GM10248 (cell line): ENCODE data around the gene CHDH.

Experiments
- CTCF ChIA-PET: fragments of 300-600 bp; sonication (Branson Sonifier 250); formaldehyde crosslinking; extraction: SDS; loops from one replicate; lab custom pipeline; 2021; ENCODE audit warnings: antibody characterized with exemption; lab: Yijun Ruan, JAX
- POLR2A ChIA-PET: fragments of 350-650 bp; sonication (Branson Sonifier 250); formaldehyde crosslinking; extraction: SDS; loops from one replicate; lab custom pipeline; 2020; ENCODE audit warnings: antibody characterized with exemption; lab: Yijun Ruan, JAX
- DNase-seq: peaks from one replicate; pipeline ENCODE4 v3.0.0; 2012; ENCODE audit errors: extremely low spot score
- TF ChIP-seq, protein P1 (sequence below): IDR thresholded peaks from 2 replicates; pipeline ENCODE4 v1.5.1; 2012; ENCODE audit warnings: mild to moderate bottlenecking, low read depth; ENCODE audit errors: extremely low read depth, missing control alignments, control extremely low read depth

The CHDH gene

GRCh38 chr3:53844262-53845102, 1.7 kb downstream of the CHDH start:
- ChIA-PET POLR2A (no interaction called here), CTCF (interaction anchor here (1.4 to 2.0 kb wide), 3 partner anchors 9 to 23 kb away, joined by 3 to 11 read pairs (median 3); no protein-coding TSS in a partner anchor)
- TF ChIP-seq, protein P1, sequence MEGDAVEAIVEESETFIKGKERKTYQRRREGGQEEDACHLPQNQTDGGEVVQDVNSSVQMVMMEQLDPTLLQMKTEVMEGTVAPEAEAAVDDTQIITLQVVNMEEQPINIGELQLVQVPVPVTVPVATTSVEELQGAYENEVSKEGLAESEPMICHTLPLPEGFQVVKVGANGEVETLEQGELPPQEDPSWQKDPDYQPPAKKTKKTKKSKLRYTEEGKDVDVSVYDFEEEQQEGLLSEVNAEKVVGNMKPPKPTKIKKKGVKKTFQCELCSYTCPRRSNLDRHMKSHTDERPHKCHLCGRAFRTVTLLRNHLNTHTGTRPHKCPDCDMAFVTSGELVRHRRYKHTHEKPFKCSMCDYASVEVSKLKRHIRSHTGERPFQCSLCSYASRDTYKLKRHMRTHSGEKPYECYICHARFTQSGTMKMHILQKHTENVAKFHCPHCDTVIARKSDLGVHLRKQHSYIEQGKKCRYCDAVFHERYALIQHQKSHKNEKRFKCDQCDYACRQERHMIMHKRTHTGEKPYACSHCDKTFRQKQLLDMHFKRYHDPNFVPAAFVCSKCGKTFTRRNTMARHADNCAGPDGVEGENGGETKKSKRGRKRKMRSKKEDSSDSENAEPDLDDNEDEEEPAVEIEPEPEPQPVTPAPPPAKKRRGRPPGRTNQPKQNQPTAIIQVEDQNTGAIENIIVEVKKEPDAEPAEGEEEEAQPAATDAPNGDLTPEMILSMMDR, result no peak
- no peak for DNase-seq

DNA sequence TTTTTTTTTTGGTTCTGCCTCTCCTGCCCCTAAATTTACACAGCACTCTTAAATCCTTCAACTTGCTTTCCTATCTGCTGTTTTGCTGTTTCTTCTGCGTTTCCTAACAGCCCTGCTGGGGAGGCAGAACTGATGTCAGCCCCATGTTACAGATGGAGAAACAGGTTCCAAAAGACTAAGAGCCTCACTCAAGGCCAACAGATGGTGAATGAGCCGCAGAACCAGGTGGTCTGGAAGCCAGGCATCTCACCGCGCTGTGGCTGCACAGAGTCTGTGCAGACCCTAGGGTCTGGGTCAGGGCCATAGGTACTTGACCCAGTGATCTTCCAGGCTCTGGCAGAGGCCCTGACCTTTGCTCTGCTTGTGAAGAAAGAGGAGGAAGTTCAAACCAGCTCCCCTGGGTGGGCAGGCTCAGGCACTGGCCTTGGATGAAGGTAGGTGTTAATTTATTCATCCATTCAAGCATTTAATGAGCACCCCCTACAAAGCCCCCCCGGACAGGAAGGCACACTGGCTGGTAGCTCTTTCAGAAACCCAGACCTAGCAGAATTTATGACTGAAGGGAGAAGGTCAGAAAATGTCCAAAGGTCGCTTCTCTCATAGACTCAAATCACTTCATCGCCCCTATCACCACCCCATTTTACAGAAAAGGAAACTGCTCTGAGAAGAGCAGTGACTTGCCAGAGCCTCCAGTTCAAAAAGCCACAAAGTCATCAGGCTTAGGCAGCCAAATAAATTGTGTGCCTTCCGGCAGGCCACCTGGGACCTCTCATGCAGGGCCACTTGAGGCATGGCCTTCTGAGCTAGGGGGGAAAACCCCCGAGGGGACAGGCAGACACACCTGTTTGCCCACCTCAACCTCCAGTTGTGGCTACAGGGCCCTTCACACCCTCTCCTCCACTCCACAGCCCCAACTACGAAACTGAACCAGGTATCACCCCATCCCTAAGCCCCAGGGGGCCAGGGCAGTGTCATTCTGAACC, 2.7 kb downstream of the CHDH start:
- TF ChIP-seq, protein P1, result no peak
- POLR2A ChIA-PET, result no interaction called here
- CTCF ChIA-PET, result interaction anchor here (2.0 kb wide), 1 partner anchor 10 kb away, joined by 11 read pairs; no protein-coding TSS in a partner anchor
- peak; percentile 61 for DNase-seq

DNA sequence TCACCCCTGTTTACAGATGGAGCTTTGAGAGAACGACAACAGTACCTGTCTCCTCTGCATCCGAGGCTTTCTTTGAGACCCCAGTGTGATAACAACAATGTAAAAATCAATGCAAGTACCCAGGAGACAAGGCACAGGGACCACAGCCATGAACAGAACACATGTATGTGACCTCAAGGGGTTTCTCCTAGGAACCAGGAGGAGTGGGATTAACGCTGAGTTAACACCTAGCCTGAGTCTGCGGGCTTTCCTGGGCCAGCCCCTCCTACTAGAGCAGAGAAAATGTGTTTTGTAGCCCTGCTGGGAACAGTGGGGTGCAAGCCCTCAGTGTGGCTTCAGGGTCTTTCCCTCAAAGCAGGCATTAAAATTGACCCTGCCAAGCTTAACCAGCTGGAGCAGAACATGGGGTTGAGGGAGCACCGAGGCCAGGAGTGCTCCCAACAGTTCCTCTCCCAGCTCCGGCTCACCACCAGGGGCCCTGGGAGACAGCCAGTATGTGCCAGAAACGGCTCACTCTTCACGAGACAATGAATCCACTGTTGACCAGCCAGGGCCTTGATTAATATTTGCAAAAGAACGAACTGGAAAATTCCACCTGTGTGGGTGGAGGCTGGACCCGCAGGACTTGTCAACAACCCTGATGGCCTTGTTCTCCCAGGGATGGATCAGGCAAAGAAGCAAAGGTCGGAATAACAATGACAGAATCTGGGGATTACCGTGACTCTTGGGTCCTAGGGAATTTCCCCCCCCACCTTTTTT, 3.6 kb downstream of the CHDH start:
- DNase-seq, result no peak
- TF ChIP-seq, protein P1, result no peak
- ChIA-PET POLR2A (no interaction called here), CTCF (no interaction called here)

DNA sequence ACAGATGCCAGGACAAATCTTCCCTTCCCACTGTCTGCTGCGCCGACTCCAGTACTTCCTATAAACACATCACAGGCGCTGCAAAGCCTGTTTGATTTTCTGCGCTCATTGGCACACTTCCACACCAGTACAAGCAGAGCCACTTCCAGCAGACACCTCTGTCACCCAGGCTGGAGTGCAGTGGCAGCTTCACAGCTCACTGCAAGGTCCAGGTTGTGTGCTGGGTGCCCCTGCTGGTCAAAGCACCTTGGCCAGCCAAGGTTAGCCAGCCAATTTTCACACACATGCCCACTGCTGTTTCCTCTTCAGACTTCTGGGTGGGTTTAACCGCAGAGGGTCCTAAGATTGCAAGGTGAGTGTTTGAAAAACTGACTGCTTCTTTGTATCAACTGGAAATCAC, 4.9 kb downstream of the CHDH start:
- DNase-seq, result no peak
- ChIA-PET CTCF (no interaction called here), POLR2A (no interaction called here)
- TF ChIP-seq, protein P1, result no peak

GRCh38 chr3:53837331-53837730, 8.9 kb downstream of the CHDH start:
- no peak for DNase-seq
- ChIA-PET POLR2A (no interaction called here), CTCF (no interaction called here)
- TF ChIP-seq, protein P1, result no peak
